Left lung (tissue), 14 donors: ENCODE measurements around the gene OR6K3. TPM values are rescaled to one million over a fixed set of nuclear protein-coding genes. Genes with fewer than 3 reads are reported as not detected.
A peak's percentile ranks its signal among the peaks of the same experiment; 100 is the strongest.

Experiments used
- ATAC-seq: fragments of 200-7000 bp; cut with Tn5 transposase; one replicate; pipeline ENCODE4 v1.9.1; 2020; ENCODE audit warnings: moderate library complexity
- DNase-seq, 4 donors: peaks; one replicate each; pipeline ENCODE4 v3.0.0-alpha.2; 2013 to 2020
- H3K27ac ChIP-seq, 2 donors: fragments of 200-600 bp; sonication (generic) in 1 of 2; one replicate each; pipeline versions ENCODE4 v1.5.0 to v1.8.0; 2020 to 2021
- H3K27me3 ChIP-seq, 2 donors: fragments of 200-600 bp; sonication (generic) in 1 of 2; one replicate each; pipeline versions ENCODE4 v1.5.0 to v1.8.0; 2020 to 2021
- H3K36me3 ChIP-seq, 2 donors: fragments of 200-600 bp; sonication (generic) in 1 of 2; one replicate each; pipeline versions ENCODE4 v1.5.0 to v1.8.0; 2020 to 2021
- H3K4me1 ChIP-seq, 2 donors: fragments of 200-600 bp; one replicate each; pipeline ENCODE4 v1.8.0; 2021
- H3K4me3 ChIP-seq, 2 donors: fragments of 200-600 bp; sonication (generic) in 1 of 2; one replicate each; pipeline versions ENCODE4 v1.5.0 to v1.8.0; 2020 to 2021; ENCODE audit warnings: mild to moderate bottlenecking in 1 of 2
- H3K9me3 ChIP-seq, 2 donors: fragments of 200-600 bp; sonication (generic) in 1 of 2; one replicate each; pipeline versions ENCODE4 v1.5.0 to v1.8.0; 2020 to 2021
- CTCF ChIP-seq, 2 donors: fragments of 200-600 bp; sonication (generic) in 1 of 2; IDR thresholded peaks; one replicate each; pipeline versions ENCODE4 v1.5.0 to v1.8.0; 2021; ENCODE audit warnings: antibody characterized with exemption in 2 of 2
- intact Hi-C, 2 donors: fragments of 100-400 bp; cut with DNase I; formaldehyde crosslinking; loops; one replicate each; pipeline versions ENCODE4 v1.11.2 to v1.14.2; 2022
- long read RNA-seq, 12 donors: library from polyadenylated mRNA in 2 of 12; unstranded in 2 of 12; transcript quantifications; one replicate each; pipeline ENCODE4 v2.0.0 and lab custom pipeline, GENCODE V29; 2019 to 2026
- polyA plus RNA-seq, 6 donors: library from polyadenylated mRNA; unstranded; fragments of 120-200 nt; gene quantifications; one replicate each; pipeline ENCODE4 v1.2.1, GENCODE V29; 2013; ENCODE audit not compliant: insufficient read length in 6 of 6
- total RNA-seq, 2 donors: library from RNA; stranded (reverse); fragmentation: NEBNext Ultra II Directional; extraction: Animal tissue kit (Norgen Biotek cat#: 25700); gene quantifications; one replicate each; pipeline ENCODE4 v1.2.1, GENCODE V29; 2021
- donor health status: DM: no; HTN: yes; CAD: no.
- donor health status: DM: no; HTN: no; CAD: no.

The OR6K3 gene
- total RNA-seq = under 1 TPM in 1 of 2 donors, not detected in 1; 0.21 TPM
- under 1 TPM in 1 of 6 donors, not detected in 5; 0.10 TPM for polyA plus RNA-seq
- long read RNA-seq, donor 1 = 0 reads
- long read RNA-seq, donor 2 = 0 reads
- long read RNA-seq, donor 3 = 0 reads
- long read RNA-seq, donor 4 = 0 reads
- long read RNA-seq, donor 5 = 0 reads
- long read RNA-seq, donor 6 = 0 reads
- long read RNA-seq, donor 7 = 0 reads
- long read RNA-seq, donor 8 = 0 reads
- long read RNA-seq, donor 9 = 0 reads
- long read RNA-seq, donor 10 = 0 reads
- long read RNA-seq, donor 11 = 0 reads
- long read RNA-seq, donor 12 = 0 reads

GRCh38 chr1:158720620-158721019 lies at the start of gene OR6K3:
OR6K3 (minus strand) TSS chr1:158720720; CDS start chr1:158718115, 2,605 bp downstream.
- Histone ChIP-seq H3K27ac (no peak within 1 kb of the TSS), H3K27me3 (no peaks in the 10 kb centered on the region), H3K4me1 (no peaks in the 10 kb centered on the region), H3K36me3 (no peaks in the 10 kb centered on the region), H3K9me3 (no peaks in the 10 kb centered on the region), H3K4me3 (no peak within 1 kb of the TSS)
- DNase-seq (no peak), ATAC-seq (no peak)
- no peak for TF ChIP-seq CTCF (IDR thresholded peaks at IDR 0.05)
- intact Hi-C loops = no loop called here

- no peak within 1 kb of the TSS for H3K4me3 ChIP-seq
- TF ChIP-seq CTCF (IDR thresholded peaks at IDR 0.05) = no peak
- H3K4me1 ChIP-seq = no peaks in the 10 kb centered on the region
- no peaks in the 10 kb centered on the region for H3K36me3 ChIP-seq
- H3K9me3 ChIP-seq = no peaks in the 10 kb centered on the region
- ATAC-seq = no peak
- DNase-seq = no peak
- intact Hi-C loops = no loop called here
- no peak within 1 kb of the TSS for H3K27ac ChIP-seq
- H3K27me3 ChIP-seq = no peaks in the 10 kb centered on the region
Observed at GRCh38 chr1:158754420-158754819, 33.9 kb upstream of the OR6K3 start, which contains the start of gene OR6K6. OR6K6 (plus strand) TSS chr1:158754720; CDS start chr1:158754888, 168 bp downstream.

GRCh38 chr1:158752155-158752712 lies 31.7 kb upstream of the OR6K3 start:
- intact Hi-C loops = no loop called here
- no peak for TF ChIP-seq CTCF (IDR thresholded peaks at IDR 0.05)

GRCh38 chr1:158735848-158736247 lies 15.3 kb upstream of the OR6K3 start:
- no peaks in the 10 kb centered on the region for H3K27me3 ChIP-seq
- H3K4me3 ChIP-seq = no peak overlapping the region
- H3K36me3 ChIP-seq = no peaks in the 10 kb centered on the region
- H3K27ac ChIP-seq = no peak overlapping the region
- H3K4me1 ChIP-seq = no peaks in the 10 kb centered on the region
- no peak for TF ChIP-seq CTCF (IDR thresholded peaks at IDR 0.05)
- intact Hi-C loops = no loop called here
- DNase-seq (no peak), ATAC-seq (peak; percentile 65)
- no peaks in the 10 kb centered on the region for H3K9me3 ChIP-seq

More at GRCh38 chr1:158752155-158752712, 31.7 kb upstream of the OR6K3 start:
- H3K36me3 ChIP-seq = no peaks in the 10 kb centered on the region
- no peaks in the 10 kb centered on the region for H3K4me1 ChIP-seq
- DNase-seq (peak in 1 of 4 donors; percentile 51), ATAC-seq (no peak)
- no peak overlapping the region for H3K27ac ChIP-seq
- H3K9me3 ChIP-seq = no peaks in the 10 kb centered on the region
- no peak overlapping the region for H3K4me3 ChIP-seq
- H3K27me3 ChIP-seq = no peaks in the 10 kb centered on the region

GRCh38 chr1:158732524-158732923 lies 12.0 kb upstream of the OR6K3 start:
- Histone ChIP-seq H3K4me3 (no peak overlapping the region), H3K36me3 (no peaks in the 10 kb centered on the region), H3K4me1 (no peaks in the 10 kb centered on the region), H3K27me3 (no peaks in the 10 kb centered on the region), H3K9me3 (no peaks in the 10 kb centered on the region), H3K27ac (no peak overlapping the region)
- ATAC-seq (no peak), DNase-seq (no peak)
- intact Hi-C loops = no loop called here
- no peak for TF ChIP-seq CTCF (IDR thresholded peaks at IDR 0.05)
